DMS 273 (cell line): ENCODE data around the gene VGLL4.

Experiments used
- DNase-seq: peaks from one replicate; lab custom pipeline; 2025; ENCODE audit not compliant: unreplicated experiment; lab: John Stamatoyannopoulos, UW

VGLL4 gene

DNA sequence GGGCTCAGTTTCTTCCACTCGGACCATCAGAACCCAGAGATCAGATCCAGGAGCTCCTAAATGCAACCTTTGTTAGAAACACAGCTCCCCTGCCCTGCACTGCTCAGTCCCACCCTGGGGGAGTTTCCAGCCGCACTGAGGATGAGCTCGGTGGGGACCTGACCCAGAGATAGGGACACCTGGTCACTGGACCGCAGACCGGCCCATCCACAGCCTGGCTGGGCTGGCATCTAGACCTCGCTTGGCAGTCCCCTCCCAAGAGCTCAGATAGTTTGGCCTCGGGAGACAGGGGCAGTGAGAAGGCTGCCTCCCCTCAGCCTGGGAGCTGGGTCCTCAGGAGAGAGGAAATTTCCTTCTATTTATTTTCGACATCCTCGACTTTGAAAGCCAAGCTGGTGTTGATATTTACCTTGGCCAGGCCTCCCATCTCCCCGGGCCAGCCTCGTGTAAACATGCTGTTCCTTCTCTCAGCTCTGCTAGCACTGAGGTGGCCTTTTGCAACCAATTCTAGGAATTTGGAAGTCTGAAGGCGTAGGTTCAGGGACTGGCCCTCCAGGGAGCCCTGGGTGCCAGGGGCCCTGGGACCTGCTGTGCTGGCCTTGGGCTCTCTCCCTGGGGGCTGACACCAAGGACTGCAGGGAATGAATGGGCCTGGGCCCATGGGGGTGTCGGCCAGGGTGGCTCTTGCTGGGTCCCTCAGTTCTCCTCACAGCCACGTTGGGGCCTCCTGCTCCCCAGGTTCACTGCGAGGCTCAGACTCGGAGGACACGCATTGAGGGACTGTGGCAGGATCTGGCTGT, 90.1 kb downstream of the VGLL4 start:
- DNase-seq: no peak

DNA sequence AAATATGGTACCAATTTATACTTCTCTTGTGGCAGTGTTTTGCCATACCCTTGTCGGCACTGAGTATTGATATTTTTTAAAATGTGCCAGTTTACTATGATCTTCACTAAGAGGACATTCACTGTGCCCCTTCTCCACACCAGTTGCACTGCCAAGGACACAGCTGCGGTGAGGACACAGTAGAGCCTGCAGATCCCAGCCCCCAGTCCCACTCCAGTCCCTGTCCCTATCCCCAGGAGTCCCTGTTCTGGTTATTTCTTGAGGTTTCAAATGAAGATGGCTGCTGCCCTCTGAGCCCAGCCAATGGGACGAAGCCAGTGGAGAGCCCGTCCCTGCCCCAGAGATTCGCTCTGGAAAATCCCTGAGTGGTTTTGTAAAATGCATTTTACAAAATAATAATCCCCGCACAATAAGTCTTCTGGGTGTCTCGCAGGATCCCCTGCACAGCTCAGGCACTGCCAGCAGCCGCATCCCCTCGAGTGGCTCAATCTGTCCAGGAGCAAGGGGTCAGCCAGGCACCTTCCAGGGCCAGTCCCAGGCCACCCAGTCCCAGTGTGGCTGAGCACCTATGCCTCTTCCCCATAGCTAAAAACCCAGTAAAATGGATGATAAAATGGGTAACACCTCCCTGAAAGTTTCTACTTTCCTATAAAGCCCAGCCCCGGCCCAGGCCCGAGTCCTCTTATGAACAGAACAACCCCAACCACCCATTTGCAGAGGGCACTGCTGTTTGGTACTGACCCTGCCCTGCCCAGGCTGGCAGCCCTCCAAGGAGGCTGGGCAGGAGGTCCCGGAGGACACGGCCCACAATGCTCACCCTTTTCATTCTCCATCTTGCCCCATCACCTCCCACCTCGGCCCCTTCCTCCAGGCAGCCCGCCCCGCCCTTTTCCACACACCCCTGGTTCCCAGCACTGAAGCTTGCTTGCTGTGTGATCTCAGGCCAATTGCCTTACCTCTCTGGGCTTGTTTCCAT, 91.1 kb downstream of the VGLL4 start:
- DNase-seq: no peak

DNA sequence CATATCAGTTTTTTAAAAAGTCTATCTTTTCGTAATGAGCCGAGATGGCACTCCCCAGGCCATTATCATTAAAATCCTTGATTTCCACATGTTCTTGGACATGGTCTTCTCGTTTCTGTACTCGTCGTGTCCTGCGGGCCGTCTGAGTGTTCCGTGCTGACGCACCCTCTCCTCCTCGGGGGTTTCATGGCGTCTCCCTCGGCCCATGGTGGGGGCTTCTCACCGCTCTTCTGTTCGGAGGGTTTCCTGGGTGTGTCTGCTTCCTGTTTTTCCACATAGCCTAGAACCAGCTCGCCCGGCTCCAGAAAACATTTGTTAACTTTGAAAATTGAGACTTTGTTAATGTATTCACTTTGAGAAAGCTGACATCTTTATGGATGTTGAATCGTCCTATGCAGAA, 92.7 kb downstream of the VGLL4 start:
- DNase-seq: no peak

DNA sequence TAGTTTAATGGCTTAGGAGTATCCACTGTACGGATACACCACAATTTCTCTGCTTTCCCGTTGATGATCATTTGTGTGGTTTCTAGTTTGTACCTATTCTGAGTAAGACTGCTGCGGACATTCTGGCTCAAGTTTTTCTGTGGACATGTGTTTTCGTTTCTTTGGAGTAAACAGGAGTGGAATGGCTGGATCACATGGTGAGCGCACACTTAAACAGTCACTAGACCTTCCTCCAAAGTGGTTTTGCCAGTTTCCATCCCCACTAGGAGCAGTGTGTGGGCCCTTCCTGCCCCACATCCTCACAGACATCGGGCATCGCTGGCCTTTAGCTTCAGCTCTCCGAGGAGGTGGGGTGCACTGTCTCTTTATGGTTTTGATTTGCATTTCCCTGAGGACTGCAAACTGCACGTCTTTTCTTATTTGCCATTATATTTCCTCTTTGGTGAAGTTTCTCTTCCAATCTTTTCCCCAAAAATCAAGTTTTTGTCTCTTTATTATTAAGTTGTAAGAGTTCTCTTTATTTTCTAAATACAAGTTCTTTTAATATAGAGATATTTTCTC, 94.1 kb downstream of the VGLL4 start:
- DNase-seq: no peak

DNA sequence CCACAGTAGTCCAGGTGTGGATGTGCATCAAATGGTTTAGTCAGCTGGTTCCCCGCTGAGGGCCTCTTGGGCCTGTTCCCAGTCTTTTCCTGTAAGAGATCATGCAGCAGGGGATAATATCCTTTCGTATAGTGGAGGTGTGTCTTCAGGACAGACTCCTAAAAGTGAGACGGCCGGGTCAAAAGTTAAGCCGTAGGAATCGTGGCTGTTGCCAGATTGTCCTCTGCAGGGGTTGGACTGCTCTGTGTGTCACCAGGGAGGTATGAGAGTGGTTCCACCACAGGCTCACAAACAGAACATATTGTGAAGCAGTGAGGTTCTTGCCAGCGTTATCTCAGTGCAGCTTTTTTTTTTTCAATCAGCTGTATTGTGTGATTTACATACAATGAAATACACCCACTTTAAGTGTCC, 95.0 kb downstream of the VGLL4 start:
- peak; percentile 81 for DNase-seq

DNA sequence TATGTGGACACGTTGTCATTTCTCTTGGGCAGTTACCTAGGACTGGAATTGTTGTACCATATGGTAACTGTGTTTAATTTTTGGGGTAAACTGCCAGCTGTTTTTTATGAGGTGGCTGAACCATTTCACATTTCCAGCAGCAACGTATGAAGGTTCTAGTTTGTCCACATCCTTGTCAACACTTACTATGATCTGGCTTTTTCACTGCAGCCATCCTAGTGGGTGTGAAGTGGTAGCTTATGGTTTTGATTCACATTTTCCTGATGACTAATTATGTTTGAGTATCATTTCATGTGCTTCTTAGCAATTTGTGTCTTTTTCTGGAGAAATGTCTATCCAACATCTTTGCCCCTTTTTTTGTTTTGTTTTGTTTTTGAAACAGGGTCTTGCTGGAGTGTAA, 96.2 kb downstream of the VGLL4 start:
- DNase-seq: no peak

DNA sequence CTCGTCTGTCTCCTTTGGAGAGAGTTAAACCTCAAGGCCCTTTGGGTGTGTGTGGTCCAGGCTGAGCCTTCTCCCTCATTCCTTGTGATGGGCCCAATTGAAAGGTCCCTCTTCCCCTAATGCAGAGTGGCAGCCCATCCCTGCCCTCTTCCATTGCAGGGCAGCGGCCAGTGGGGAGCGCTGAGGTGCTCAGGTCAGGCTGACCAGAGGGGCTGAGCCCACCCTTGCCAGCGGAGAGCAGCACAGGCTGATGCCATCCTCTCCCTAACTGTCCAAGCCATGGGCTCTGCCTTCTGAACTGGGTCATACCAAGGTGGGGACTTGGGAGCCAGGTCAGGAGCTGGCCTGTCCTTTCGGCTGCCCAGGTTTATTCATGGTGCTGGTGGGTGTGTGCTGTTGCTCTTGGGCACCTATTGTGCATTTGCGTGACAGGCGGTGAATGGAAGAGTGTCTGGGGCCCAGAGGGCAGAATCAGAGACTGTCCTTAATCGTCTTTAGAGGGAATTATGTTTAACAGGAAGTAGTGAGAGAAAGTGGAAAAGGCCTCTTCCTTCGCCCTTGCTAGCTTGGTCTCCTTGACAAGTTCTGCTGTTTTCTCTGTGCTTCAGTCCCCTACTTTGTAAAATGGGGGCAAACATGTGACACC, 96.9 kb downstream of the VGLL4 start:
- no peak for DNase-seq

DNA sequence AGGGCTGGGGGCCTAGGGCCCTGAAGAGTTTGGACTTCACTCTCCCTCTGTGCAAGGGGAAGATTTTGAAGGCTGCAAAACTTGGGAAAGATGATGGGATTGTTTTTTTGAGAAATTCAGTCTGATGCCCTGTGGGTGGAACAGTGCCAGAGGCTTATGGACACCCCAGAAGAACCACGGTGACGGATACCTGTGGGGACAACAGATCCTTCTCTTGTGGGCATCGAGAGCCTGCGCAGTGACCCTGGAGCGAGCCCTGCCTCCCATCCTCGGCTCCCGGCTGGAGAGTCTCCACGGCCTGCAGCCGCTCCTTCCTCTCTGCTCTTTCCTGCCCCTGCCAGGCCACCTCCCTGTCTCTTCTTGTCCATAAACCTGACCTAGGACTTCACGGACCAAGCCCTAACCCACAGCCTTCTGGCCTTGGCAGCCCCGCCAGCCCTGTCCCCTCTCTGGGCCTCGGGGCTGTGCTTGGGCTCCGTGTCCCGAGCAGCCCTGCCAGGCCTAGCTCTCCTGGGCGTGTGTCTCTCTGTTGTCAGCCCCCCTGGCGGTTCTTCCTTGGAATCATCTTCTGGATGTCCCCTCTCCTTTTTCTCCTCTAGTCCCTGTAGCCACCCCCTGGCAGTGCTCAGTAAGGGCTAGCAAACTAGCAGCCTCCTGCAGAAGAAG, 98.4 kb downstream of the VGLL4 start:
- DNase-seq: no peak

DNA sequence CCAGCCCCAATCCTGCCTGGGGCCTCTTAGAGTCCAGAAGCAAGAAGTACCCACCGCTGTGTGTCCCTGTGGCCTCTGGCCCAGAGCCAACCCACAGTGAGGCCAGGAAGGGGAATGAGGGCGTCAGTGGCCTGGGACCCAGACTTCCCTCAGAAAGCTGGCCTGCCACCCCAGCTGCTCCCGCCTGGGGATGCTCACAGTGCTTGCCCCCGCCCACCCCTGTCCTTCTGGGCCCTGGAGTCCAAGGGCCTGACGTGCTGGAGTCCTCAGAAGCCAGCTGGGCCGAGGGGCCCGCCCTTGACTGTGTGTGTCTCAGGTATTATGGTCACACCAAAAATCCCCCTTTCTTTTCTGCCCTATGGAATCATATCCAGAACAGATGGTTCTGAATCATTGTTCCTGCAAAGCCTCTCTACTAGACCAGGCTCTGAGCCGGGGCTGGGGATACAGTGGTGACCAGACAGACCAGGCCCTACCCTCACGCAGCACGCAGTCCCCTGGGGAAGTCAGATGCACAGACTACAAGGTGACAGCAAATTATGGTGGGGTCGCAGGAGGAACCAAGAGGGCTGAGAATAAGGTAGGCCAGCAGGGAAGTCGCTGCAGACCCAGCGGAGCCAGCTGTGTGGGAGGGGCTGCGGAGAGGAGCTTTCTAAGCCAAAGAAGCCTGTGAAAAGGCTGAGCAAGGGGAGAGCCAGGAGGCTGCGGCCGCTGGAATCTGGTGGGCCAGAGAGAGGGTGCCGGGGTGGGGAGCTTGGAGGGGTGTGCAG, 99.1 kb downstream of the VGLL4 start:
- peak; percentile 71 for DNase-seq

DNA sequence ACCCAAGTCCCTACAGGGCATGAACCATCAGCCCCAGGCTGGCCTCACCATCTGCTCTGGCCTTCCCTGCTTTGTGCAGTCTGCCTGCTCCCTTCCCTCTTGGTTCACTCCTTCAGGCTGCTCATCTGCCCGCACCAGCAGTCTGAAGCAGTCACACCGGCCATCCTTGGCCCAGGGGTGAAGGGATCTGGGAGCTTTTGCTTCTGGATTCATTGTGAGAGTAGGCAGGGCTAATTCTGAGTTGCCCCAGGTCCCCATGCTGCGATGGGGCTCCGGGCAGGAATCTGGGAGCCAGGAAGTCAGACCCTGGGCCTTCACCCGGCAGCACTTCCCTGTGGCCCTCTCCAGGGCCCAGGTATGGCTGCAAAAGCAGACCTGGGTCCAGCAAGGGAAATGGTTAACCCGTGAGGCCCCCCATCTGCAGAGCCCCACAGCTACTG, 99.7 kb downstream of the VGLL4 start:
- no peak for DNase-seq

DNA sequence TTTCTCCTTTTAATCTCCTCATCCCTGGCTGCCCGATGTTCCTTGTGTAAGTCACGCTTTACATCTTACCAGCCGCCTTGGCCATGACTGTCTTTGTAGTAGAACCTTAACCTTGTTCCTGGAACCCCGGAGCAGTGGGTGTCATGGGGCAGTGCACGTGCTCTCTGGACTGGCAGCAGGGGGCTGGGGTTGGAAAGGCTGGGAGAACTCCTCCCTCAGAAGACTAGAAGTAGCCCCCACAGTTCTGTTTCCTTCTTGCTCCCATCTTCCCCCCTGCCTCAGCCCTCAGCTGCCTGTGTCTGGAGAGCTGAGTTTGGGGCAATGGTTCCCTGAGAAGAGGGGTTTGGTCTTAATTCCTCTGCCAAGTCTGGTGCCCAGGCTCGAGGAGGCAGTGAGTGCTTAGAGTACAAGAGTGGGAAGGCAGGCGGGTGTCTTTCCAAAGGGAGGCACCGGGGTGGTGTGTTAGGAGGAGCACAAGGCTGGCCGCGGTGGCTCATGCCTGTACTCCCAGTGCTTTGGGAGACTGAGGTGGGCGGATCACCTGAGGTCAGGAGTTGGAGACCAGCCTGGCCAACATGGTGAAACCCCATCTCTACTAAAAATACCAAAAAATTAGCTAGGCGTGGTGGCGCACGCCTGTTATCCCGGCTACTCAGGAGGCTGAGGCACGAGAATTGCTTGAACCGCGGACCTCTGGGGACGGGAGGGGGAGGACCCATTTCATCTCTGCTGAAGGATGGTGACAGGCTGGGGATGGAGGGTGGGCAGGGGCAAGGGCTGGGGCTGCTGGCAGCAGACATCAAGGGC, 100.4 kb downstream of the VGLL4 start:
- DNase-seq: no peak

DNA sequence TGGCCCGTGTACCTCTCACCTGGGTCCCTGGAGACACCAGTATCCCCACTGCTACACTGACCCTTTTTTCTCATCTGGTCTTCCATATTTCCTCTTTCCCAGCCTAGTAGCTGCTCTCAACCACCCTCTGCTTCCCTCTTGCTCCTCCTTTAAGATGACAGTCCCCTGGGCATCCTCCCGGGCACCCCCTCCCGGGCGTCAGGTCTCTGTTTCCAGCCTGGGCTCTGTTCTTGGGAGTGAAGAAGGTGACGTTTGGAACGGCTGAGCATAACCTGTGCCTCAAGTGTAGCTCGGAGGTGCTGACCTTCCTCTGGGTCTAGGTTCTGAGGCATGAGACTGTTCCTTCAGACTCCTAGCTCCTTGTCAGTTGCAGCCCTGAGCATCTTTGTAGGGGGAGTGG, 101.2 kb downstream of the VGLL4 start:
- no peak for DNase-seq

DNA sequence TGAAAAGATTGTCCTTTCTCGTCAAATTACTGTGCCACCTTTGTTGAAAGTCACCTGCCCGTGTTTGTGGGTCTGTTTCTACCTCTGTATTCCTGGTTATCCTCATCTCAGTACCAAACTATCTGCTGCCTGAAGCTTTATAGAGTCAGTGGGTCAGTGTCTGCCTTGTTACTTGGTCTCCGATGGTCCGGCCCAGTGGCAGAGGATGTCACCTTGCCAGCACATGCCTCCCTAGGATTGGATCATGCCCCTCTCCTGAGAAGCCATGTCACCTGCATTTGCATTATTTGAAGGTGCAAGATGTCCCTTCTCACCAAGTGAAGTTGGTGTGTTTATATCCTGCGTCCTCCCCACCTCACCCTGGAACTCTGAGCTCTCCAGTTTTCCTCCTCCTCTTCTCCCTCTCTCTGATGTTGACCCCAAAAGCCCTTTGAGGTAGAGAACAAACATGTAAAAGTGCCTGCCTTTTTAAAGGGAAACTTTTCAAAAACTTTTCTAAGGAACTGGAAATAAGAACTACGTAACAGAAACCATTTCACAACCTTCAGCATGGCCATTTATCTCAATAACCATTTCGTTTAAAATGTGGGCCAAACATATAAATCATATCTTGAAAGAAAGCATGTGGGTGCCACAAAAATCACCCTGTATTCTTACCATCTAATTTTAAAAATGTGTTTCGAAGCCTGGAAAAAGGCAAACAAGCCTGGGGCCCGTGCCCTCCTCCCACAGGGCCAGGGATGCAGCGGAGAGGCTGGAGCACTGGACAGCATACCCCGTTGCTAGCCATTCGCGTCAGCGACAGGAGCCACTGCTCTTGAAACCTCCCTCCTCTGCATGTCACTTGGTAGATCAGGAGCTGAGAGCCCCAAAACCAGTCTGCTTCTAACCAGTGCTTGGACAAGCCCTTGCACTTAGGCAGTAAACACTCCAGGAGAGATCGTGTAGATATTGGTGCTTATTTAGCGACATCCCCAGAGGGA, 102.1 kb downstream of the VGLL4 start:
- no peak for DNase-seq

DNA sequence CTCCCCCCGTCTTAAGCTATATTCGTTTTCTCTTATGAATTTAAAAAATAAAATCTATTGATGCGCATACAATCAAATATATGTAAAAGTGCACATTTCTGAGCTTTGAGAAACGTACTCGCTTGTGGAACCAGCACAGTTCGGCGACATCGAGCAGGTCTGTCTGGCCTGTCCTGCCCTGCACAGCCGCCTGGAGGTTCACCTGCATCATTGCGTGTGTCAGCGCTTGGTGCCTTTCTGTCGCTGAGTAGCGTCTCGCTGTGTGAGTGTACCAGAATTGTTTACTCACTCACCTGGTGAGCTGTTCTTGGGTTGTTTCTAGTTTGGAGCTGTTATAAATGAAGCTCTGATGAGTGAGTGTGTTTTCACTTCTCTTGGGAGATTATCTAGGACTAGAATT, 104.0 kb downstream of the VGLL4 start:
- DNase-seq: no peak

DNA sequence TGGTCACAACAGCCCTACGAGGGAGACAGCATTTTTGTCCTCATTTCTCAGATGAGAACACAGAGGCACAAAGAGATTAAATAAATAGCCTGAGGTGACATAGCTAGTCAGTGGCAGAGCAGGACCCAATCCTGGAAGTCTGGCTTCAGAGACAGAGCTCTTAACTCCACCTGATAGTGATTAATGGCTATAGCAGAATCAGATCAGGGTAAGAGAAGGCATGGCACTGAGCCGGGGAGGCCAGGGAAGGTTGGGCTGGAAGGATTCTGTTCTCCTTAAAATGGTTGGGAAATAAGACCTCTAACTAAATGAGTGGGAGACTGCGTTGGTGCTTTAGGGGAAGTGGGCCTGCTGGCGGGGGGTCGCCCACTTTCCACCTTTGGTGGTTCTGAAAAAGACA, 104.5 kb downstream of the VGLL4 start:
- DNase-seq: no peak

DNA sequence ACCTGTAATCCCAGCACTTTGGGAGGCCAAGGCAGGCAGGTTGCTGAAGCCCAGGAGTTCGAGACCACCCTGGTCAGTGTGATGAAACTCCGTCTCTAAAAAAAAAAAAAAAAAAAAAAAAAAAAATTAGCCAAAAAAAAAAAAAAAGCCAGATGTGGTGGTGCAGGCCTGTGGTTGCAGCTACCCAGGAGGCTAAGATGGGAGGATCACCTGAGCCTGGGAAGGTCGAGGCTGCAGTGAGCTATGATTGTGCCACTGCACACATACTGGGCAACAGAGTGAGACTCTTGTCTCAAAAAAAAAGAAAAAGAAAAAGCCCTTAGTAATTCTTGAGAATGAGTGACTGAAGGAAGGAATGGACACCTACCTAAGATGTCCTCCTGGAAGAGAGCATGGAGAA, 105.1 kb downstream of the VGLL4 start:
- DNase-seq: no peak

DNA sequence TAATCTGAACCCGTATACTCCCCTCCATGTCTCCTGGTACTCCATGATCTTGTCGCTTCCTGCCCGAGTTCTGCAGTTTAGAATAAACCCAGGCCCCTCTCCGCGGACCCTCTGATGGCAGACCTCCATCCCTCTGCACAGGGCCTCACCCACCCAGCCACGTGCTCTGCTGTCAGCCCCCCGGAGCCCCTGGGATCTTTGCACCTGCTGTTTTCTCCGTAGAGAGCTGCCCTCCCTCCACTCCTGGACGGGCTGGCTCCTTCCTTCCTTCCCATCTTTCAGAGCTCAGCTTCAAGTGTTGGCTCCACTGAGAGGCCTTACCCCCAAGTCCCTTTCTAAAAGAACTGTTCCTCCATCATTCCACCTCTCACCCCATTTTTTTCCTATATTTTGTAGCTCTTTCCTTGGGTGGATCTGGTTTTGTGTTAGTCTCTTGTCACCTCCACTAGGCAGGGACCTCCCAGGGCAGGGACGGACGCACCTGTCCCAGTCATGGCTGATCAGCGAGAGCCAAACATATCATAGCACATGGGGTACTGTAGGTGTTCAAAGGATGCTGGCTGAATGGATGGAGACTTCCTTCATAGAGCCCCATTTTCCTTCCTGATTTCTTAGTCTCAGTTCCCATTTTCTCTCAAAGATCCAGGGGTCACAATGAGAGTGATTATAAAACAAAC, 106.6 kb downstream of the VGLL4 start:
- no peak for DNase-seq
